ENCODE results near the gene PROZ.

The PROZ gene

GRCh38 chr13:113112893-113113845, 45.3 kb upstream of the PROZ start:
- H3K4me3 ChIP-seq (ENCODE audit: control insufficient read depth, low read depth, low read length): no peak overlapping the region
- DNase-seq (ENCODE audit: low read depth): no peak
- no peak for TF ChIP-seq CTCF (conservative IDR thresholded peaks at IDR 0.05; ENCODE audit: control insufficient read depth, insufficient read depth, low read depth, low read length)

GRCh38 chr13:113113846-113114271, 44.6 kb upstream of the PROZ start:
- no peak for DNase-seq (ENCODE audit: low read depth)
- no peak overlapping the region for H3K4me3 ChIP-seq (ENCODE audit: control insufficient read depth, low read depth, low read length)
- no peak for TF ChIP-seq CTCF (conservative IDR thresholded peaks at IDR 0.05; ENCODE audit: control insufficient read depth, insufficient read depth, low read depth, low read length)

- TF ChIP-seq CTCF (conservative IDR thresholded peaks at IDR 0.05; ENCODE audit: control insufficient read depth, insufficient read depth, low read depth, low read length): no peak
- no peak overlapping the region for H3K4me3 ChIP-seq (ENCODE audit: control insufficient read depth, low read depth, low read length)
- no peak for DNase-seq (ENCODE audit: low read depth)
These were observed 43.7 kb upstream of the PROZ start for GRCh38 chr13:113114511-113115362.

- H3K4me3 ChIP-seq (ENCODE audit: control insufficient read depth, low read depth, low read length): no peak overlapping the region
- TF ChIP-seq CTCF (conservative IDR thresholded peaks at IDR 0.05; ENCODE audit: control insufficient read depth, insufficient read depth, low read depth, low read length): no peak
- no peak for DNase-seq (ENCODE audit: low read depth)
These were observed 42.9 kb upstream of the PROZ start for GRCh38 chr13:113115363-113116205.

- DNase-seq (ENCODE audit: low read depth): no peak
- TF ChIP-seq CTCF (conservative IDR thresholded peaks at IDR 0.05; ENCODE audit: control insufficient read depth, insufficient read depth, low read depth, low read length): no peak
- no peak overlapping the region for H3K4me3 ChIP-seq (ENCODE audit: control insufficient read depth, low read depth, low read length)
These were observed 42.1 kb upstream of the PROZ start for GRCh38 chr13:113116206-113116800.

GRCh38 chr13:113116871-113117271, 41.6 kb upstream of the PROZ start:
- H3K4me3 ChIP-seq (ENCODE audit: control insufficient read depth, low read depth, low read length): no peak overlapping the region
- no peak for TF ChIP-seq CTCF (conservative IDR thresholded peaks at IDR 0.05; ENCODE audit: control insufficient read depth, insufficient read depth, low read depth, low read length)
- DNase-seq (ENCODE audit: low read depth): no peak

Measured in fibroblast of mammary gland (primary cell).